Vein endothelial cell (primary cell): ENCODE measurements around the gene MRPS34. TPM values are rescaled to one million over a fixed set of nuclear protein-coding genes. Genes with fewer than 3 reads are reported as not detected.
A peak's percentile ranks its signal among the peaks of the same experiment; 100 is the strongest.

Source experiments
- small RNA-seq: library from RNA; depleted of rRNA; stranded (forward); fragments of <200 nt; gene quantifications from one replicate; pipeline ENCODE3, GENCODE V24; 2012
- total RNA-seq: library from RNA; depleted of rRNA; stranded (reverse); fragments of >200 nt; gene quantifications from 2 replicates; pipeline ENCODE4 v1.2.3, GENCODE V29; 2012

The MRPS34 gene
- total RNA-seq = 69.7 and 78.7 TPM in 2 replicates

DNA sequence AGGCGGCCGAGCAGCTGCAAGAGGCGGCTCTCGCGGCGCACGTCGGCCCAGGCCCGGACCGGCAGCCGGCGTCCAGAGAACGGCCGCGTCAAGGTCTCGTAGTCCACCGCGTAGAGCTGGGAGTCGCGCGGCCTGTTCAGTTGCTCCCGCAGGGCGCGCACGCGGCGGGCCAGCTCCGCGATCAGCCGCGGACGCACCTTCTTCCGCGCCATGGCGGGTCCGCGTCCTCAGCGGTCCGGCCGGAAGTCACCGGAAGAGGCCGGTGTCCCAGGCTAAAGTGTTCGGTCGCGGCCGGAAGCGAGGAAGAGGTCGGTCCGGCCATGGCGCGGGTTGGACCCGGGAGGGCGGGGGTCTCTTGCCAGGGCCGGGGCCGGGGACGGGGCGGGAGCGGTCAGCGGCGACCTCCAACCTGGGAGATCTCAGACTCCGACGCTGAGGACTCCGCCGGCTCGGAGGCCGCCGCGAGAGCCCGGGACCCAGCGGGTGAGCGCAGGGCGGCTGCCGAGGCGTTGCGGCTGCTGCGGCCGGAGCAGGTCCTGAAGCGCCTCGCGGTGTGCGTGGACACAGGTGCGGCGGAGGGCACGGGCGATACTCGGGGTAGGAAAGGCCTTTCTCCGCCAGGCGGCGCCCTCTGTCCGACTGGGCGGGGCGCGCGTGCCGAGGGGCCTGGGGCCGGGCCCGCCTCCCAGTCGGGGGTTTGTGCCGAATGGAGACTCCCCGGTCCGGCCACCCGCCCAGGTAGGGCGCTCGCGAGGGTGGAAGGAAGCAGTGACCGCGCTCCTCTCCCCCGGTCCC lies at the start of gene MRPS34:
MRPS34 (minus strand) TSS at position 227 of the 795 bp plus-strand sequence; CDS start at position 212, 15 bp downstream.

GRCh38 chr16:1793578-1794220 lies 20.8 kb upstream of the MRPS34 start, which contains the start of gene IGFALS:
IGFALS (minus strand) TSS chr16:1793705; CDS start chr16:1793652, 53 bp downstream.

DNA sequence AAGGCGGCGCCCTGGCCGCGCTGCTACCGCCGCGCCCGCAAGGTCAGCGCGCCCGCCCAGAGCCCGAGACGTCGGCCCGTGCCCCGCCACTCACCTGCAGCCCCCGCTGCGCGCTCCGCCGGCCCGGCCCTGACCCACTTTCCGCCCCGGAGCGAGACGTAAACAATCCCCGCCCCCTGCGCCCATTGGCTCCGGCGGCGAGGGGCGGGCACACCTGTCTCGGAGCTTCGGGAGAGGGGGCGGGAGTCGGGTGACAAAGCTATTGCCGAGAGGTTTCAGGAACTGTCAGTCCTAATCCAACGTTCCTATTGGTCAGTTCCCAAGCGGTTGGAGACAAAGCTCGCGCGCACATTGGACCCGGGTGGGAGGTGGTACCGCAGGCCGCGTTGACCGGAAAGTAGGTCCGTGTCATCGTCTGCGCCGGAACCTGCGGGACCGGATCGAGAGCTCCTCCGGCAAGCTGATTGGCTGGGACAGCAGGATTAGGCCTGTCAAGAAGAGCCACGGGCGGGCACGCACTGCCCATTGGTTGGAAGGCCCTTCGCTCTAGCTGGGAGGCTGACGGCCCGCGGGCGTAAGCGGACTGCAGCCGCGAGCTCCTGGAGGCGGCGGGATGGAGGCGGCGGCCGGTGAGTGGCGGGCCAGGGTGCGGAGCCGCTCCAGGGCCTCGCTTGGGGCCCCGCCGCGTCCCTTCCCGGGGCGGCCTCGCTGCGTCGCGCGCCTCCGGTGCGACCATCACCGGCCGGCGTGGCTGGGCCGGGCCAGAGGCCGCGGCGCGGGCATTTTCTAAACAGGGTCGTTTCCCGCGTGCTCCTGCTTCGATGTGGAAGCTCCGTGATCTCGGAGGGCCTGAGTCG lies 9.7 kb upstream of the MRPS34 start, which contains the start of the genes NUBP2 and SPSB3:
NUBP2 (plus strand) TSS at position 553 of the 857 bp plus-strand sequence; CDS start at position 614, 61 bp downstream.
SPSB3 (minus strand) TSS at position 164 of the 857 bp plus-strand sequence. CDS start 1,088 bp downstream, outside the sequence.

DNA sequence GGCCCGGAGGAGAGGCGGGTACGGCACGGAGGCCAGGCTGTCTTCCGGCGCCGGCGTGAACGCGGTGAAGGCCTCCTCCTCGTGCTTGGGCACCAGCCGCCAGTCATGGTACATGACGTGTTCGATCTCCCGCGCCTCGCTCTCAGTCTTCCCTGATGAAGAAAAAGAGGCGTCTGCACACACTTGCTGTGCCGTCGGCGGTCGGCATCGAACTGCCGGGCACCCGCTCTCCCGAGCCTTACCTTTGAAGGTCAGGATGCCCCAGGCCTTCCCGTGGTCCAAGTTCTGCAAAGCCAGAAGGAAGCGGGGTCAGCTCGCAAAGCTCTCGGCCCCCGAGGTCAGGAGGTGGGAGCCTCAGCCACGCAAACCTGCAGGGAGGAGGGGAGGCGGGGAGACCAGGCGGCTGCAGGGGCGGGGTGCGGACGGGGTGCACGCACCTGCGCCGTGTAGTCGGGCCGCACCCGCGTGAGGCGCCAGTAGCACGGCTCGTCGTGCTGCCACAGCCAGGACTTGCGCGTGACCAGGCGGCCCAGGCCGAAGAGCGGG lies 499 bp downstream of the MRPS34 start, which contains the start of gene EME2:
EME2 (plus strand) TSS at position 449 of the 546 bp plus-strand sequence. CDS start 418 bp downstream, outside the sequence.

GRCh38 chr16:1771188-1771863 lies 1.6 kb downstream of the MRPS34 start, which contains the start of gene NME3:
NME3 (minus strand) TSS chr16:1771543; CDS start chr16:1771534, 9 bp downstream.

Small RNA genes lying within 50 kb of the gene (small RNA-seq; reads per million reads assigned to genes)
- gene MIR3177 = 0.69 reads per million, percentile 44 among the genes with 10 or more reads in this experiment

Other genes with a start within 250 kb of the MRPS34 start
- 39.1 and 47.4 TPM in 2 replicates for gene TMEM204, start 239.5 kb downstream of the MRPS34 start, total RNA-seq
- 19.9 and 22.2 TPM in 2 replicates for gene IFT140, start 161.1 kb downstream of the MRPS34 start, total RNA-seq
- gene CRAMP1, start 160.8 kb downstream of the MRPS34 start, total RNA-seq = 19.9 and 20.0 TPM in 2 replicates
- gene JPT2, start 94.9 kb downstream of the MRPS34 start, total RNA-seq = 94.1 and 98.6 TPM in 2 replicates
- 52.2 and 62.4 TPM in 2 replicates for gene MAPK8IP3, start 66.9 kb downstream of the MRPS34 start, total RNA-seq
- gene NME3, start 1.6 kb downstream of the MRPS34 start, total RNA-seq = 32.4 and 54.5 TPM in 2 replicates
- gene EME2, start 324 bp downstream of the MRPS34 start, total RNA-seq = 10.6 and 14.0 TPM in 2 replicates
- 38.2 and 48.7 TPM in 2 replicates for gene SPSB3, start 9.4 kb upstream of the MRPS34 start, total RNA-seq
- gene NUBP2, start 9.8 kb upstream of the MRPS34 start, total RNA-seq = 90.8 and 92.0 TPM in 2 replicates
- not detected in 2 replicates for gene IGFALS, start 20.6 kb upstream of the MRPS34 start, total RNA-seq
- 50.9 and 62.7 TPM in 2 replicates for gene HAGH, start 53.7 kb upstream of the MRPS34 start, total RNA-seq
- 76.4 and 86.2 TPM in 2 replicates for gene FAHD1, start 54.1 kb upstream of the MRPS34 start, total RNA-seq
- gene MEIOB, start 99.0 kb upstream of the MRPS34 start, total RNA-seq = not detected in 2 replicates
- gene HS3ST6, start 145.3 kb upstream of the MRPS34 start, total RNA-seq = not detected in 2 replicates
- gene MSRB1, start 170.1 kb upstream of the MRPS34 start, total RNA-seq = 20.5 and 21.6 TPM in 2 replicates
- not detected in 2 replicates for gene RPL3L, start 181.6 kb upstream of the MRPS34 start, total RNA-seq
- gene NDUFB10, start 186.4 kb upstream of the MRPS34 start, total RNA-seq = 118 and 137 TPM in 2 replicates
- 2,303 and 3,069 TPM in 2 replicates for gene RPS2, start 191.7 kb upstream of the MRPS34 start, total RNA-seq
- not detected in 2 replicates for gene RNF151, start 193.7 kb upstream of the MRPS34 start, total RNA-seq
- gene TBL3, start 198.9 kb upstream of the MRPS34 start, total RNA-seq = 45.9 and 54.2 TPM in 2 replicates
- 0.33 TPM in 1 of 2 replicates, not detected in the other for gene NOXO1, start 208.3 kb upstream of the MRPS34 start, total RNA-seq
- 11.9 and 15.7 TPM in 2 replicates for gene GFER, start 211.1 kb upstream of the MRPS34 start, total RNA-seq
- gene SYNGR3, start 216.8 kb upstream of the MRPS34 start, total RNA-seq = 1.9 and 6.9 TPM in 2 replicates
- 29.7 and 33.1 TPM in 2 replicates for gene ZNF598, start 236.7 kb upstream of the MRPS34 start, total RNA-seq
- gene NPW, start 246.7 kb upstream of the MRPS34 start, total RNA-seq = 0.98 and 1.1 TPM in 2 replicates